ENCODE data around the gene ZNF804A.
"Not testable (repeated sequence)": the region's sequence is repeated elsewhere in the genome, so short reads cannot be mapped to it uniquely, and the experiment has no call there.

The ZNF804A gene

DNA sequence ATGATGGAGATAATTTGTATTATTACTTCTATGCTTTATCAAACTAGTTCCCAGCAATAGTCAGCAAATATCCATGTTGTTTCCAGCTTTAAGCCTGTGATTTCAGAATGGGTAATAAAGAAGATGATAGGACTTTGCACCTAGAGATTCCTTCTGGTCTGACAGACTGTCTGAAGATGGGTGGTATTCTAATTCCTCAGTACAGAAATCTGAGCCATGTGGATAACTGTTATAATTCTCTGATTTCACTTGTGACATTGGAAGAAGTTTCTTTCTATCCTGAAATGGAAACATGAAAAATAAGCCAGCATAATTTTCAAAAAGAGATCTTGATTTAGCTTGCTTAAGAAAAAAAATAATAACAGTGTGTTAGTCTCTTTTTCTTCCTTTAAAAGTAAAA is 130.1 kb downstream of the ZNF804A start:
- no peak for DNase-seq (ENCODE audit: low read depth)

DNA sequence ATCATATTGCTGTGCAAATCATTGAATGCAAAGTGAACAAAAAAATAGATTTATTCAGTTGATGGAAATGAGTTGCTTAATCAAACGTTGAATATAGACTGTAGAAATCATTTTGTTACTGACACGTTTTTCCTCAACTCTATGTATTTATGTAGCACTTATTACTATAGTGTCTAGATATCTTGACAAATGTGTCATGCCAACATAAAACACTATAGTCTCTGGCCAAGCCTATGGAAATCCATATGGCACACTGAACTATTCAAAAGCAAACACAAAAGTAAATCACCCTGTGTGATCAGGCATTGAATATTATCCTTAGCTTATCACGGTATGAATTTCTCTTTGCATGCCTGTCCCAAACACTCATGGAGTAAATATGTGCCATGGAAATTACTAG is 131.3 kb downstream of the ZNF804A start:
- DNase-seq (ENCODE audit: low read depth), result peak; percentile 30

DNA sequence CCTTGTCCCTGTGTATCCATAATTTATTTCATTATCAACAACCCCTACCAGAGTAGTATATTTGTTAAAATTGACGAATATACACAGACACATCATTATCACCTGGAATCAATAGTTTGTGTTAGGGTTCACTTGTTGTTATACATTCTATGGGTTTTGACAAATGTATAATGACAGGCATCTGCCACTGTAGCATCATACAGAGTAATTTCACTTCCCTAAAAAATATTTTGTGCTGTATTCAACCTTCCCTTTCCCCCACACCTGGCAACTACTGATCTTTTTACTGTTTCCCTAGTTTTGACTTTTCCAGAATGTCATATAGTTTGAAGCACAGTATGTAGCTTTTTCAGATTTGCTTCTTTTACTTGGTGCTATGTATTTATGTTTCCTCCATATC is 132.0 kb downstream of the ZNF804A start:
- DNase-seq (ENCODE audit: low read depth), result no peak

DNA sequence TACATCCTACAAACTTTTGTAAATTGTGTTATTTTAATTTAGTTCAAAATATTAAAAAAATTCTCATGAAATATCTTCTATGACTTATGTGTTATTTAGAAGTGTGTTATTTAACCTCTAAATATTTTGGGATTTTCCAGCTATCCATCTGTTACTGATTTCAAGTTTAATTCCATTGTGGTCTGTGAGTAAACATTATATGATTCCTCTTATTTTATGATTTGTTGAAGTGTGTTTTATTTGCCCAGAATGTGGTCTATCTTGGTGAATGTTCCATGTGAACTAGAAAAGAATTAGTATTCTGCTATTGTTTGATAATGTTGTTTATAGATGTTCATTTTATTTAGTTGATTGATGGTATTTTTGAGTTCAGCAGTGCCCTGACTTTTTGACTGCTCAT is 136.0 kb downstream of the ZNF804A start:
- no peak for DNase-seq (ENCODE audit: low read depth)

DNA sequence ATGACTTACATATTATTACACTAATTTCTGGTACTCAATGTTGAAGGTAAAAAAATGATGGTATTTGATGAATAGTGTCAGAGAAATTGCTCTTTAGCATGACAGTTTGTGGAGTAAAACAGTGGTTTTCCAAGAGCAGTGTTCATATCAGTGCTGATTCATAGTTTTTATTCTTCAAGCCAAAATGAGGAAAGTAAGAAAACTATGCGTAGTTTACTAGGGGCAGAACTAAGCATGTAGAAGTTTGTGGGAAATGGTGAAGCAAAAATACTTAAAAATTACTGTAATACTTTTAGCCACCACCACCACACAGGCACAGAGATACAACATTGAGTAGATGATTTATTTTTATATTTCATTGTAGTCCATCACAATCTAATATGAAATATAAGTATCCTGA is 137.3 kb downstream of the ZNF804A start:
- no peak for DNase-seq (ENCODE audit: low read depth)

DNA sequence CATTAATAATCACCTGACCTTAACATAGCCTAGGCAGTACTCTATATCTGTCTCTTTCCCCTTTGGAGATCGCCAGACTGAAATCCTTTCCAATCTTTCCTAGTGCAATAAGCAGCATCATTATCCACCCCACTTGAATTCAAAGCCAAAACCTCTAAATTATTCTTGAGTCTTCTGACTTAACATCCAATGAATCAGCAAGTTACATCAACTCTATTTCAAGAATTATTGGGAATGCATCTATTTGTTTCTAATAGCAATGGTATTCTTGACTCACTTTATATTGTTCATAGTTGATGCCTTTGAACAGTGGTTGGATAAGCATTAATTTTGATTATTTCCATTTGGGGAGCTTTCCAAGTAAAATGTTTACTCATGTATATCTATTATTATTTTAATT is 144.8 kb downstream of the ZNF804A start:
- no peak for DNase-seq (ENCODE audit: low read depth)

DNA sequence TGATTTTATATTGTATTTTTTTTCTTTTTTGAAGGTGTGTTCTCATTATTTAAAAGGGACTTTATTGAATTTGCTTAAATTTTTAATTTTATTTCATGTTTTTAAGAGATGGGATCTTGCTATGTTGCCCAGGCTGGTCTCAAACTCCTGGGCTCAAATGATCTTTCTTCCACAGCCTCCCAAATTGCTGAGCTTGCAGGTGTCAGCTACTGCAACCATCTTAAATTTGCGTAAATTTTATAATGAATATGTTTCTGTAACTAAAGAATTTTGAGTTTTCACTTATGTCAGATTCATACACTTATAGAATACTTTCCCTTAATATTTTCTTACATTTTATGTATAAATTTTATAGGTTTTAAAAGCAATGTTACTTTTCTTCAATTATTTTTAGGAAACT is 157.8 kb downstream of the ZNF804A start:
- no peak for DNase-seq (ENCODE audit: low read depth)

DNA sequence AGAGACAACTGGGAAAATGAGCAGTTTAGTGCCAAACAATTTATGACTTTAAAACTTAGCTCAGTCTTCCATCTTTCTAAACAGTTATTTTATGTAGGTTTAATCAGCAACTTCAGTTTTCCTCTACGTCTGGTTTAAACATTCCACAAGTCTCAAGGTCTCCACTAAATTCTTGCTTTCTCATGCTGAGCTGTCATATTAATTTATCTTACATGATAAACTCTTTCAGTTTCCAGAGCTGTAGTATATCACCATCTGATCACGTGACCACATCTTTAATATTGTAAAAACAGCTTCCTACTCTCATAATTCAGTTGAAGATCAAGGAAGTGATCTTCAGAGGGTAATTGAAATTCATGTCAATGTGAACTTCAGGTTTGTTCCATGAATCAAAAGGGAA is 158.6 kb downstream of the ZNF804A start:
- DNase-seq (ENCODE audit: low read depth), result peak; percentile 78

DNA sequence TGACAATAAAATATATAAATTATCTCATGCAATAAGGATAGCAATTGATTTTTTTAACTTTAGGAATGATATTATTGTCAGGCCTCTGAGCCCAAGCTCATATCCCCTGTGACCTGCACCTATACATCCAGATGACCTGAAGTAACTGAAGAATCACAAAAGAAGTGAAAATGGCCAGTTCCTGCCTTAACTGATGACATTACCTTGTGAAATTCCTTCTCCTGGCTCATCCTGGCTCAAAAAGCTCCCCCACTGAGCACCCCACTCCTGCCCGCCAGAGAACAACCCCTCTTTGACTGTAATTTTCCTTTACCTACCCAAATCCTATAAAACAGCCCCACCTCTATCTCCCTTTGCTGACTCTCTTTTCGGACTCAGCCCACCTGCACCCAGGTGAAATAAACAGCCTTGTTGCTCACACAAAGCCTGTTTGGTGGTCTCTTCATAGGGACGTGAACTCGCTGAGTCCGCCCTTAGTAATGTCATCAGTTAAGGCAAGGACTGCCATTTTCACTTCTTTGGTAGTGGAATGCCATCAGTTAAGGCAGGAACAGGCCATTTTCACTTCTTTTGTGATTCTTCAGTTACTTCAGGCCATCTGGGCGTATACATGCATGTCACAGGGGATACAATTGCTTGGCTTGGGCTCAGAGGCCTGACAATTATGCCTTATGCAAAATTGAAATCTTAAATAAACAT is 161.4 kb downstream of the ZNF804A start:
- not testable (repeated sequence) for DNase-seq (ENCODE audit: low read depth)

DNA sequence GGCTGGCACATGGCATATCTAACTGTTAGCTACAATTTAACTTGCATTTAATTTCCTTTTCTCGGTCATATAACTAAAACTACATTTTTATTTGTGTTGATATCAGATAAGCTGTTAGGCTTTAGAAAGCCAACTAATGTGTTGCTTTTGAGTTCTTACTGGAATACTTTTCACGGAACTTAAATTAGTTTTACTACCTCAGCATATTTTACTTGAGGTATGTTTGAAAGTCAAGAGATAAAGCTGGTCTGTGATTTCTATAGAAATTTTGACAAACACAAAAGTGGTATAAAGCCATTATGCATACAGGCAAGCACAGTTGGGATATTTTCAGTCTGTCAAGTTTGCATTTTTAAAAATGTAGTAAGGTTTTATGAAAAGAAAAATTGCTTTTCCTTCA is 162.6 kb downstream of the ZNF804A start:
- no peak for DNase-seq (ENCODE audit: low read depth)

DNA sequence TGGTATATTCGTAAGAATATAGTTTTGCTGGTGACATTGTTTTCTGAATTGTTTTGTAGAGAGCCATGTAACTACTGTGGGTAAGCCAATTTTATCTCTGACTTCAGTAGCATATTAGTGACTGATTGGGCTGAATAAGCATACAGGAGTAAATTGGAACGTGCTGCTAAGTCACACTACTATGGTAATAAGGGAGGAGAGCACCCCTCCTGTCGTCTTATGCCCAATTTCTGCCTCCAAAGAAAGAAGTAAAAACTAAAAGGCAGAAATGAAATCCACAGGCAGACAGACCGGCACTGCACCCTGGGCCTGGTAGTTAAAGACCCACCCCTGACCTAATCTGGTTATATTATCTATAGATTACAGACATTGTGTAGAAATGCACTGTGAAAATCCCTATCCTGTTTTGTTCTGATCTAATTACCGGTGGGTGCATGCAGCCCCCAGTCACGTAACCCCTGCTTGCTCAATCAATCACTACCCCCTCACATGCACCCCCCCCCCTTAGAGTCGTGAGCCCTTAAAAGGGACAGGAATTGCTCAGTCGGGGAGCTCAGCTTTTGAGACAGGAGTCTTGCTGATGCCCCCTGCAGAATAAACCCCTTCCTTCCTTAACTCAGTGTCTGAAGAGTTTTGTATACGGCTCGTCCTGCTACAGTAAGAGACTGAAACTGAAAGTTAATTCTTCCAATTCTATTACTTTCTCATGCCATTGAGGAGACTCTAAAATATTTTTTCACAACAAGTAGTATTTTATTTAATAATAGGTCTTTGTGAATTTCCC is 167.0 kb downstream of the ZNF804A start:
- DNase-seq (ENCODE audit: low read depth), result peak; percentile 22

DNA sequence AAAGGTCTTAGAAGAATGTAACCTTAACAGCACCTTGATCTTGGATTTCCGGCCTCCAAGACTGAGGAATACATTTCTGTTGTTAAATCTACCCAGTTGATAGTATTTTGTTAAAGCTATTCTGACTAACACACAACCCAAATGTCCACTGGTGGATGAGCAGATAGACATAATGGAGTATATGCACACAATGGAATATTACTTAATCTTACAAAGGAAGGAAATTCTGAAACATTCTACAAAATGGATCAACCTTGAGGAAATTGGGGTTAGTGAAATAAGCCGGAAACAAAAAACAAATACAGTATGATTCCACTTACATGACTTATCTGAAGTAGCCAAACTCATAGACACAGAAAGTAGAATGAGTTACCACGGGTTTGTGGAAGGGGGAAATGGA is 168.7 kb downstream of the ZNF804A start:
- no peak for DNase-seq (ENCODE audit: low read depth)

DNA sequence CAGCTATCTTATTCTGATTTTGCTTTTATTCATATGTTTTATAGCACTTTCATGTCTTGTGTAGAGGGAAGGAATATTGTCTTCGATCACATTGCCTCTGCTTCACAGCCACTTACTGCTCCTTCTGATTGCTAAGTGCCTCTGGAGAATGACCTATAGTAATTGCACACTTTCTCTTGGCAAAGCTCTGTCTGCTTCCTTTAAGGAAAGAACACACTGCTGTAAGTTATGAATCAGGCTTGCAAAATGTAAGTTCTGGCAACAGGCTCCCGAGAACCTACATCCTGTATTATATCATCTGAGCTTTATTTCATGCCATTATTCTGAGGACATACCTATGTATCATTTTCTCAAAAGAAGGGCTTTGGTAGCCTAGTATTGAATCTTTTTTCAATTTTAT is 170.7 kb downstream of the ZNF804A start:
- peak; percentile 92 for DNase-seq (ENCODE audit: low read depth)

DNA sequence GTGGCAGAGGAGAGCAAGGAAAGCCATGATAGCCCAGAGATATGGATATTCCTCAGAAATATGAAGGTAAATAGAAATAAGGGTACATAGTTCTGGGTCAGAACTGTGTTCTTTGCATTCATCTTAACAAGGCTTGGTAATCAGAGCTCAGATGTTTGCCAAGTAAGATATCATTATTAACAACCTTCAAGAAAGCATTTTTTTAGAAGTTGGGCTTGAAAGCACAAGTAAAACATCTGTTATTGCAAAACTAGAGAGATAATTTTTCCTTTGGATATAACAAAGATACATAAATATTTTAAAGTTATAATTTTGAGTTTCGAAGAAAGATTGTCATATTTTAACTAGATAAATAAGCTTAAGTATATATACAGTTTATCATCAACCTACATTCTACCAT is 171.4 kb downstream of the ZNF804A start:
- peak; percentile 47 for DNase-seq (ENCODE audit: low read depth)

DNA sequence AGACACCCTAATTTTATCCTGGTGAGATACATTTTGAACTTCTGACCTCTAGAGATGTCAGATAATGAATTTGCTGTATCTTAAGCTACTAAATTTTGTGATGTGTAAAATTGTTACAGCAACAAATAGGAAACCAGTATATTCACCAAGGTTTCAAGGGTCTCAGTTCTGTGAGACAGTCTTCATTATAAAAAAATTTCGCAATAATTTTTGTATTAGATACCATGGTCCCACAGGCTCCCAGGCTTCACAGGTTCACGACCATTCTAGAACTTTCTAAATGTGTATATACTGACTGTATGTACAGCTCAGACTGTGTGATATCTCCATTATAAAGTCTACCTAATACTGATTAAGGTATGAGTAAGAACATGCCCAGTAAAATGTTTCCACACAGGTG is 181.4 kb downstream of the ZNF804A start:
- no peak for DNase-seq (ENCODE audit: low read depth)

DNA sequence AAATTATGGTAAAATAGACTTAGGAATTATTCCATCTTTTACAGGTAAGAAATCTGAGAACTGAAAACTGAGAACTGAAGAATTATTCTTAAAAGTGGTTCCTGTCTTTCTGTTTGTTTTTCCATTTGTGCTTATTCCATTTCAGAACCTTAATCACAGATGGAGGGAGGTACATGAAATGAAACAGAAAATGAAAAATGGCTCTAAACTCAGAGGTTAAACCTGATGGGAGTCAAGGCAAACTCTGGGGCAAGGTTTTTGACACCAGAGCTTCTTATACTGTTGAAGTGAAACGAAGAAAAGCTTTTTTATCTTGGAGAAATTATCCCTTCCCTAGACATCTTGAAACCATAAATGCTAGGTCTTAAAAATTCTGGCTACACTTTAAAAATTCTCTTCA is 182.1 kb downstream of the ZNF804A start:
- no peak for DNase-seq (ENCODE audit: low read depth)

DNA sequence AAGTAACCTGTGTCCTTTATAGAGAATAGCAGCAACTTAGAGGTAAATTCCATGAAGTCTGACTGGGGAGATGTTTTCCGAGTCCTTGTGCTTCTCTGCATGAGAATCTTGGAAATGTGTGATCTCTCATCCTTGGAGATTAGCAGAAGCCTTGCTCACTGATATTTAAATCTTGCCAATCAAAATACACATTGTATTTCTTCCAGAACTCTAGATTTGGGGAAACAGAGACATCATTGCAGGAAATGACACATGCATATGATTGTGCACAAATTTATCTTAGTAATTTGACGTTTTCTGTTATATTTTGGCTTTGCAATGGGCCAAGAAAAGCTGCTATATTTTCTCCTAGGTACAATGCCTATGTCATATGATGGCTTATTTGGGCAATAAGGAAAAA is 182.6 kb downstream of the ZNF804A start:
- DNase-seq (ENCODE audit: low read depth), result peak; percentile 50

DNA sequence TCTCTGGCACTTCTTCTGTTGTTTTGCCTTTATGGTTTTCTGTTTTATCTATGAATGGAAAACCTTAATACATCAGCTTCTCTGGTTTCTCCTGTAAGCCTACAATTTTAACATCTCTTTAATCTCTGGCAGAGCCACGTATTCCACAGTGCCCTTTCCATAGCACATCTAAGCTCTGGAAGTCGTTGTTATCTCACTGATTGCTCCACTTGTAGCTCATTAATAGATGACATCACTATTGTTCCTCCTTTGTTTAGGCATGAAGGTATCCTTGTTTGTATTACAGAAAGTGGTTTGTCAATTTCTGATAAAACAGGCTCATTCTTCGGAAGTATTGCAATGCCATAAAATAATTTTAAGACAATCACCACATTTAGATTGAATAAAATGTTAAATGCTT is 185.2 kb downstream of the ZNF804A start:
- DNase-seq (ENCODE audit: low read depth), result no peak

DNA sequence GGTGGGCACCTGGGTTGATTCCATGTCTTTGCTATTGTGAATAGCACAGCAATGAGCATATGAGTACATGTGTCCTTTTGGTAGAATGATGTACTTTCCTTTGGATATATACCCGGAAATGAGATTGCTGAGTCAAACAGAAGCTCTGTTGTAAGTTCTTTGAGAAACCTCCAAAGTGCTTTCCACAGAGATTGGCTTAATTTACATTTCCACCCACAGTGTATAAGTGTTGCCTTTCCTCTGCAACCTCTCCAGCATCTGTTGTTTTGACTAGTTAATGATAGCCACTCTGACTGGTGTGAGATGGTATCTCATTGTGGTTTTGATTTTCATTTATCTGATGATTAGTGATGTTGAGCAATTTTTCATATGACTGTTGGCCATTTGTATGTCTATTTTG is 194.8 kb downstream of the ZNF804A start:
- DNase-seq (ENCODE audit: low read depth), result peak; percentile 55

DNA sequence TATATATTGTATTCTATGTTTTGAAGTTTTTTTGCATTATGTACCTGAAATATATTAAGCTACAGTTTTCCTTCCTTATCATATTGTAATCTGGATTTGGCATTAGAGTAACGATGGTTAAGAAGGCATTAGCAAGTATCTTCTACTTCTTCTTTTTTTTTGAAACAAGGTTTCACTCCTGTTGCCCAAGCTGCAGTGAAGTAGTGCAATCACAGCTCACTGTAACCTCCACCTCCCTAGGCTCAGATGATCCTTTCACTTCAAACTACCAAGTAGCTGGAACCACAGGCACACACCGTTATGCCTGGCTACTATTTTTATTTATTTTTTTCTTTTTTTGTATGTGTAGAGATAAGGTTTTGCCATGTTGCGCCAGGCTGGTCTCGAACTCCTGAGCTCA is 201.1 kb downstream of the ZNF804A start:
- DNase-seq (ENCODE audit: low read depth), result no peak

DNA sequence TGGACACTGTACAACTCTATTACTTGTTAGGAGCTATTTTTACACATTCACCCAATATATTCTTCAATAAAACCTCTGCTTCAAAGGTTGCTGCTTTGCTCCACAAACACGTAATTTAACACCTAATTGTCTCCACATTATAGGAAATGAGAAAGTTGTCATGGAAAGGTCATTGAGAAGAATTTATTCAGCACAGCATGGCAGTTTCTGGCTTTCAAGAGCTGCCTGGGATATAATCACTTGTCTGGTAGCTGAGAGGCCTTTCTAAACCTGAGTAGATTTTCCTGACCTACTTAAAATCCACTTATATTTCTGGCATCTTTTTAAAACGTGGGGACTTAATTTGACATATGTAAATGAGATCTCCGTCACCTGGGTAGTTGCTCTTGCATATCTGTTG is 216.1 kb downstream of the ZNF804A start:
- no peak for DNase-seq (ENCODE audit: low read depth)

DNA sequence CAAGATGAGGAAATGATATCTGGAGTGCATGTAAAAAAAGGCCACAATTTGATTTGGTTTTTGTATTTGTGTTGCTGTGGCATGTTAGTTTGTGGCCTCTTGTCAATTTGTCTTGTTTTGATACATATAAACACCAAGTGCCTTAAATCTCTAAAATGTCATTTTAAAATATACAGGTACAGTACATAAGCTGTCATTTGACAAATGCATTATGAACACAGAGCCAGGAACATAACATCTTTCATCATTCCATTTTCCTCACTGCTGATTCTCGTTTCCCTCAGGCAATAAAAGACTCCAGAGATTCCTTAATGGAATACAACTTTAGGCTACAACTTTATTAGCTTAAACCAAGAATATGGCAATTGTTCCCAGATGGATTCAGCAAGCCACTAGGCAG is 217.5 kb downstream of the ZNF804A start:
- DNase-seq (ENCODE audit: low read depth), result no peak

DNA sequence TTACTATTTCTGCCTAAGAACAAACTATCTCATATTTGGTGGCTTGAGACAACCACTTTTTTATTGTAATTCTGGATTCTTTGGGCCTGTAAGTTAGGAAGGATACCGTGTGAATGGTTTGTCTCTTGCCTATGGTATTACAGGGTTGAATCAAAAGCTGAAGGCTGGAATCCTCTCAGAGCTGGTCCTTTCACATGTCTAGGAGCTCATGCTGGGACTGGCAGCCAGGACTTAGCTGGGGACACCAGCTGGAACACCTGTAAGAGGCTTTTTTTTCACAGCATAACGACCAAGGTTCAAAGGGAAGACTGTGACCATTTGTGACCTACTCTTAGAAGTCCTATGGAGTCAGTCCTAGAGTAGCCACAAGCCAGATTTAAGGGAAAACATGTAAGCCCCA is 226.3 kb downstream of the ZNF804A start:
- DNase-seq (ENCODE audit: low read depth), result no peak

DNA sequence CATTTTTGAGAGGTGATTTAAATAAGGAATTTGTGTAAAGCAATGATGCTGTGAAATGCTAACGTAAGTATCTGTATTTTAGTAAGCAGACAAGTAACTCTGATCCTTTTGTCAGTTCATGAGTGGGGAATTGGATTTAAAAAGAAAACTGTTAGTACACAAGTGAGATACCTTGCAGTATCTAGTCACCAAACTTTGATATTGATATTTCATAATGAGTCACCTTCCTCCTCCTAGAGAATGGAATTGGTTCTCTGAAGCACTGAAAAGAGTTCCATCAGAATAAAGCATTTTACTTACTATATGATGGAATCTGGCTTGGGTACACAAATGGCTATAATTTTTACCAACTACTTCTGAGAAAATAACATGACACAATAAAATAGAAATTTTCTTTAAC is 232.2 kb downstream of the ZNF804A start:
- DNase-seq (ENCODE audit: low read depth), result no peak
